Cardiac septum (tissue), 1 donor: ENCODE results near the gene DHX38. TPM values are rescaled to one million over a fixed set of nuclear protein-coding genes. Genes with fewer than 3 reads are reported as not detected.

ENCODE experiments used
- DNase-seq: peaks from one replicate; pipeline ENCODE4 v3.0.0-alpha.2; 2020; ENCODE audit warnings: low spot score
- intact Hi-C: fragments of 100-400 bp; cut with DNase I; formaldehyde crosslinking; loops from one replicate; pipeline ENCODE4 v1.14.0; 2022
- total RNA-seq: library from RNA; stranded (reverse); fragmentation: NEBNext Ultra II Directional; extraction: Animal tissue kit (Norgen Biotek cat#: 25700); gene quantifications from one replicate; pipeline ENCODE4 v1.2.1, GENCODE V29; 2021
- donor health status: DM: no; HTN: no; CAD: no.

The DHX38 gene
- total RNA-seq, 1 donor from 2014 or later = 41.2 TPM

- intact Hi-C loops = no loop called here
- DNase-seq = no peak
Measured at GRCh38 chr16:72112452-72112792, 18.8 kb downstream of the DHX38 start.

GRCh38 chr16:72112906-72113615, 19.4 kb downstream of the DHX38 start:
- intact Hi-C loops = no loop called here

DNA sequence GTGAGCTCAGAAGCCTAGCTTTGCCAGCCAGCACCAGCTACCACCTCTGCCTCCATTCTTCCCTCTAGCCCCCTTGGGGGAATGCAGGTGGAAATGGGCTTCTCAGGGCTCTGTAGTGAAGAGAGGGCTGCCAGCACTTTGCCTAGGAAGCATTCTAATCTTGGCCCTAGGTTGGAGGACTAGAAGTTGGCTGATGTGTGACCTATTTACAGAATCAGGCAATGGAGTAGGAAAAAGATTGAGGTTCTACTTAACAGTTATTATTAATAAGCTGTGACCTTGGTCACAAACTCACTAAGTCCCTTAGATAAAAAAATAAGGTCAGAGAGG, 19.9 kb downstream of the DHX38 start:
- no peak for DNase-seq
- intact Hi-C loops = no loop called here

More at GRCh38 chr16:72112906-72113615, 19.4 kb downstream of the DHX38 start:
- DNase-seq = no peak

DNA sequence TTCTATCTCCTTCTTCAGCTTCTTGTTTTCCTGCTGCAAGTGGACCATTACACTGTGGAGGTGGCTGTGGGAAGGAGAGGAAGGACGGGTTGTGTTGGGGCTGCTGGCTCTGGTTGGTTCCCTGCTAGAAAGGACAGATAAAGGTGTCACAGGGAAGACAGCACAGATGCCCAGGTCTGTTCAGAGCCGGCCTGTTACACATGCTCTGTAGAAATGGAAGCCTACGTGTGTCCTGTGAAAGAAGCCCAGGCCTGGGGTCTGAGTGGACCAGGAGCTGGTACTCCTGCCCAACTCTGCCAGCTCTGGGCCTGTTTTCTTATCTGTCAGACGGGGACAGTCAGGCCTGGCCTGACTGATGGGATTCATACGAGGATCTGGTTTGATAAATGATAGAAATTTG, 26.4 kb downstream of the DHX38 start:
- intact Hi-C loops = loop anchor here (10.0 kb wide), 1 partner anchor 1755 kb away; no protein-coding TSS in a partner anchor
- no peak for DNase-seq

DNA sequence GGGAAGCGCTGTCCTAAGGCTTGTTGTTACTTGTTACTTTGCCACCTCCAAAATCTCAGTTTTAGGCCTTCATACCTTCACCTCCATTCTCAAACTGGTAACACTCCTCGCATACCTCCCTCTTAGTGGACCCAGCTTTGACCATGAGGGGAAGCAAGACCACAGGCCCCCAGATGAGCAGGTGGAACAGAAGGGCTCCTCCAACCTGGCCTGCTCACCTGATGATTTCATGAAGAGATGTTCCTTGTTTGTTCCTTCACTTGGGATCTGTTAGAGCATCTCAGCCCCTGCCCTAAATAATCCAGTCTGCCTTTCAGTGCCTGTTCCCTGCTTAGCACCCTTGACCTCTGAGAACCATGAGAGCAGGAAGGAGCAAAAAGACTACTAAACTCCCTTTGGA, 28.7 kb downstream of the DHX38 start:
- intact Hi-C loops = loop anchor here (10.0 kb wide), 1 partner anchor 1752 kb away; no protein-coding TSS in a partner anchor

DNA sequence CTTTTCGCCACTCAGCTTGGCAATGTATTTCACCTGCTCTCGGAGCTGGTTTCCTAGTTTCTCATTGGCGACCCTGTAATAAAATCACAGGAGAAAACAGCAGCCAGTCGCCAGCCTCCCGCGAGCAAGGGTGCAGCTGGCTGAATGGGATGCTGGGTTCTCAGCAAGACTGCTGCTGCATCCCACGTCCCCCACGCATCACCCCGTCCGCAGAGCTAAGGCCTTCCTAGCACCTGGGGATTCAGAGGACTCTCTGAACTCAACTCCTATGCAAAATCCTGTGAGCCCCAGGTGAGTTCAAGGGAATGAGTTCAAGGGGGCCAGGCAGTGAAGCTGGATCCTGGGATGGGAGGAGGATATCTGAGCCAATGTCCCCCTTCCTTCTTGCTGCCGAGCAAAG, 29.3 kb downstream of the DHX38 start:
- DNase-seq = no peak
- intact Hi-C loops = loop anchor here (10.0 kb wide), 1 partner anchor 1752 kb away; no protein-coding TSS in a partner anchor

More for the DNA sequence above, 28.7 kb downstream of the DHX38 start:
- DNase-seq = no peak

DNA sequence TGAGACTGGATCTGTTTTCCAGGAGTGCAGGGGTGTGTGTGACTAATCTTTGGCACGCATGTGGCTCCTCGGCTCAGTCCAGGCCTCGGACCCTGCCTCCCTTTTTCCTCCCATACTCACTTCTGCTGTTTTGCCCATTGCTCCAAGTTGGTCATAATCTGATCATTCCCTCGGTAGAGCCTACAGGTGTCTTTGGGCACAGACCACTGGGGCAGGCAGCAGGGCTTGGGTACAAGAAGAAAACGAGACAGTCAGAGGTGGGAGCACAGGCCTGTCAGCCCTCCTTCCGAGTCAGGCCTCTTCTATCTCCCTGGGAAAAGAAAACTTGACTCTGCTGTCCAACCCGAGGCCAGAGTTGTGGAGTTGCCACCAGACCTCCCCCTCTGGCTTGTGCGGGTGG, 29.8 kb downstream of the DHX38 start:
- intact Hi-C loops = loop anchor here (10.0 kb wide), 1 partner anchor 1751 kb away; no protein-coding TSS in a partner anchor
- DNase-seq = no peak

DNA sequence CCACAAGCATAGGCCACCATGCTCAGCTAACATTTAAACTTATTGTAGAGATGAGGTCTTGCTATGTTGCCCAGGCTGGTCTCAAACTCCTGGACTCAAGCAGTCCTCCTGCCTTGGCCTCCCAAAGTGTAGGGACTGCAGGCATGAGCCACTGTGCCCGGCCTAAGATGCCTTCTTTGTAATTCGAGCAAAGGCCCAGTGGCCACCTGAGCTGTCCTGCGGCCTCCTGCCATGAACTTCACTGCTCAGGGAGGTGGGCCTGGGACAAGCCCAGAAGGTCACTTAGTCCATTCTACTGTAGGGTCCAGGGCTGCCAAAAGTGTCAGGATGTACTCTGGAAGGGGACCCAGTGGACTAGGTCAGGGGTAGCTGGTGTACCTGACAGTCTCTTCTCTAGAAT, 30.5 kb downstream of the DHX38 start:
- DNase-seq = no peak
- intact Hi-C loops = loop anchor here (10.0 kb wide), 1 partner anchor 1751 kb away; no protein-coding TSS in a partner anchor

GRCh38 chr16:72124761-72125634, 31.4 kb downstream of the DHX38 start:
- DNase-seq = no peak
- intact Hi-C loops = loop anchor here (10.0 kb wide), 1 partner anchor 1750 kb away; no protein-coding TSS in a partner anchor

DNA sequence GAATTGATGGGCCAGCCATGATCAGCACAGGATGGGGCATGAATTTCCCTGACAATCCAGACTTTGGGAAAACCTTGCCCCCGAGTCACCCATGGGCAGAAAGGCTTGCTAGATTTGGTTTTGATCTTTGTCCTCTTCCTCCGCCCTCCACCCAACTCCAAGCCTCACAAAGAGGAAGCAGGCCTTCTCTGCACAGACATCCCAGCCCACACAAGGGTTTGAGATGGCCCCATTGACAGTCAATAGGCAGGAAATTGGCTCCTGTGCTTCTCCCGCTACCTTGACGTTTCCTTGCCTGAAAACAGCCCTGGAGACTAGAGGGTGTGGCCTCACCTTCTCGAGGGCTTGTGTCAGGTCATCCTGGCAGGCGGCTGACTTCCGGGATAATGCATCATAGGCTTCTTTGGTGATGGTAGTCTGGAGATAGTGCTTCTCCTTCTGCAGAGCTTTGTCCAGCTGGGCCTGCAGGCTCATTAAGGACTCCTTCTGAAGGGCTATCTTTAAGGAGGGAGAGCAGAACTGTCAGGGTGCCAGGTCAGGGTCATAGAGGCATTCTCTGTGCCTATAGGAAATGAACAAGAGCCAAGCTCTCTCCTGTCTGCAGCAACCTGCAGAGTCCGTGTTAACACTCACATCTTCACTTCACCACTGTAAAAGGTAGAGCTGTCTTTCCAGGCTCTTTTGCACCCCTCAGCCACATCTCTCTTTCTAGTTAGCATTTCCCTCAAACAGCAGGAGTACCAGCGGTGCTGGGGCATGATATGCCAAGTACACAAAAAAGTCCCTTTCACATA, 32.2 kb downstream of the DHX38 start:
- DNase-seq = no peak

GRCh38 chr16:72126429-72126765, 32.8 kb downstream of the DHX38 start:
- intact Hi-C loops = loop anchor here (10.0 kb wide), 1 partner anchor 1748 kb away; no protein-coding TSS in a partner anchor

More for the DNA sequence above, 32.2 kb downstream of the DHX38 start:
- intact Hi-C loops = loop anchor here (10.0 kb wide), 1 partner anchor 1749 kb away; no protein-coding TSS in a partner anchor

DNA sequence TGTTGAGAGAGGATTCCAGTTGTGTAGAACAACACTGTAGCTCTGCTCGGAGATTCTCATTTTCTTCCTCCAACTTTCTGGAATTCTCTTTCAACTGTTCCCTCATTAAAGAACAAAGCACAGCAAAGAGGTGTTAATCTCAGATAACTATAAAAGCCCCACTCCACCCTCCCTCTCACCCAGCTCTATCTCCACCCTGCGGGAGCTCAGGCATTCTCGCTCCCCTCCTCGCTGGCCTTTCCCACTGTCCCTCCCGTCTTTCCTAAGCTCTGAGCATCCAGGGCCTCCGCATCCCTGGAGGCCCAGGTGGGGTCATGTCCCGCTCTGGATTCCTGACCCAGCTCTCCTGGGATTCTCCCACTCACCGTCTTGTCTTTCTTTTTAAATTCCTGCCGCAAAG, 35.1 kb downstream of the DHX38 start:
- DNase-seq = no peak
- intact Hi-C loops = loop anchor here (10.0 kb wide), 1 partner anchor 1746 kb away; no protein-coding TSS in a partner anchor

More at GRCh38 chr16:72126429-72126765, 32.8 kb downstream of the DHX38 start:
- no peak for DNase-seq

DNA sequence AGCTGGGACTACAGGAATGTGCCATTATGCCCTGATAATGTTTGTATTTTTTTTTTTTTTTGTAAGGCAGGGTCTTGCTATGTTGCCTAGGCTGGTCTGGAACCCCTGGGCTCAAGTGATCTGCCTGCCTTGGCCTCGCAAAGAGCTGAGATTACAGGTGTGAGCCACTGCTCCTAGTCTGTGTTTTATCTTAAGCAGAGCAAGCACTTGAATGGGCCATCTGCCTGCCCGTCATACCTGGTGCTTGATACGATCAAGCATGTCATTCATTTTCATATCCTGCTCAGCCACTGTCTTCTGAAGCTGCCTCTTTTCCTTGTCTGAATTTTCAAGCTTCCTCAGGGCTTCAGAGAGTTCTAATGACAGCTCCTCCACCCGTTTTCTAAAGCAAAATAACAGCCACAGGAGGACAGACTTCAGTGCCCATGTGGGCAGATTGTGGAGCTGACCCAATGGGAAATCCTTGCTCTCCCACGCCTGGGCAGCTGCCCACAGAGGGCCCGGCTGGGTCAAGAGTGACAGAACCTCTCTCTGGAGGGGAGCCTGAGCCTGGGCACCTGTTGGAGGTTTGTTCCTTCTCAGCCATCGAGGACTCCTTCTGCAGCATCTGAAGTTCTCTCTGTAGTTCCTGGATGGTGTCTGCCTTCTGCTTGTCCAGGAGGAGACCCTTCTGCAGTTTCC, 36.5 kb downstream of the DHX38 start:
- intact Hi-C loops = loop anchor here (10.0 kb wide), 1 partner anchor 1745 kb away; no protein-coding TSS in a partner anchor
- DNase-seq = no peak

DNA sequence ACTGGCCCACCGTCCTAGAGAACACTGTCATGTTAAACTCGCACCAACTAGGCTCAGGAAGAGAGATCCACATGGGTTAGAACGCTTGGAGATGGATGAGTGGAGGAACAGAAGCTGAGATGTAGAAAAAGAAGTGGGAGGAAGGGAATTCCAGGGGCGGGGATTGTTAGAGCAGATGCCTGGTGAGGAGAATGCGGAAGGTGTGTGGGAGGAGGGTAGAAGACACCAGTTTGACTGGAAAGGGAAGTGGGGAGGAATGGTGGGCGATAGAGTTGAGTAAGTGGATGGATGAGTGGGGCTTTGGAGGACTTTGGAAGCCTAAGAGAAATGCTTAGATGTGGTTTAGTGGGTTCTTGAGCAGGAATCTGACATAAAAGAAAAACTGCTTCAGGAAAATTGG, 37.4 kb downstream of the DHX38 start:
- no peak for DNase-seq

DNA sequence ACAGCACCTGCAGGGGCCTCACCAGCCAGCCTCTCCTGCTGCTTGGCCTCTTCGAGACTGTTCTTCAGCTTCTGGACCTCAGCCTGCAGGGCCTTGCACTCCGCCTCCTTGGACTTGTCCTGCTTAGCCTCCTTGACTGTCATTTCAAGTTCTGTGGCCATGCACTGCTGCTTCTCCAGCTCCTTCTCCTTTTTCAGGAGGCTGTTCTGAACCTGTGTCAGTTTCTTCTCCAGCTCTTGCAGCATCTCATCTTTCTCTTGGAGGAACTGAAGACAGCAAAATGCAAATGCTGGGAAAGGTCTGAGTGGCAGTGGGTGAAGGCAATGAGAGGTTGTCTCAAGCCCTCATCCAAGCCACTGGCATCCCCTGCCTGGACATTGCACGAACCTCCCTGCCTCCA, 39.1 kb downstream of the DHX38 start:
- intact Hi-C loops = no loop called here
- no peak for DNase-seq

More for the DNA sequence above, 37.4 kb downstream of the DHX38 start:
- intact Hi-C loops = no loop called here

GRCh38 chr16:72134507-72134906, 40.9 kb downstream of the DHX38 start:
- intact Hi-C loops = no loop called here
- no peak for DNase-seq

DNA sequence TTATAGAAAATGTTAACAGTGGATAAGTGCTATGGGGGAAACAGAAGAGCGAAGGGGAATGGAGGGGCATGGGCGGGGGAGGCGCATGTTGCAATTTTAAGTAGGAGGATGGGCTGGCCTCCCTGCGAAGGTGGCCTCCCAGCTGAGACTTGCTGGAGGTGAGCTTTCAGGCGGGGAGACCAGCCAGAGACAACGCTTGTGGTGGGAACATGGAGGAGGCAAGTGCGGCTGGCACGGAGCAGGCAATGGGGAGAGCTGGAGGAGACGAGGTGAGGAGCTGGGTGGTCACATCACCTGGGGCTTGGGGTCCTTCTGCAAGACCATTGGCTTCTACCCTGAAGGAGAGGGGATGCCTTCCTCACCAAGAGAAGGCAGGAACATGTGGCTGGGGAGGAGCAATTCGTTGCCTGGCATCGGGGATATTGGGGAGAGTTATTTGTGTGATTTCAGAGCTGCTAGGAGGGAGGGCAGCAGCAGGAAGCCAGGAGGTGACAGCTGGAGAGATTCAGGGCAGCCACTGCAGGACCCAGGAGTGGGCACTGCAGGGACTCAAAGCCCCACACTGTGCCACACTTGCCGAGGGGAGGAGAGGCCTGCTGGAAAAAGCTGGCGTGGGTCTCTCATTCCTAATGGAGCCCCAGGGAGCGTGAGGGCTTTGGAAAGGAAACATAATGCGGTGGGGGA, 43.9 kb downstream of the DHX38 start:
- intact Hi-C loops = no loop called here
- no peak for DNase-seq

DNA sequence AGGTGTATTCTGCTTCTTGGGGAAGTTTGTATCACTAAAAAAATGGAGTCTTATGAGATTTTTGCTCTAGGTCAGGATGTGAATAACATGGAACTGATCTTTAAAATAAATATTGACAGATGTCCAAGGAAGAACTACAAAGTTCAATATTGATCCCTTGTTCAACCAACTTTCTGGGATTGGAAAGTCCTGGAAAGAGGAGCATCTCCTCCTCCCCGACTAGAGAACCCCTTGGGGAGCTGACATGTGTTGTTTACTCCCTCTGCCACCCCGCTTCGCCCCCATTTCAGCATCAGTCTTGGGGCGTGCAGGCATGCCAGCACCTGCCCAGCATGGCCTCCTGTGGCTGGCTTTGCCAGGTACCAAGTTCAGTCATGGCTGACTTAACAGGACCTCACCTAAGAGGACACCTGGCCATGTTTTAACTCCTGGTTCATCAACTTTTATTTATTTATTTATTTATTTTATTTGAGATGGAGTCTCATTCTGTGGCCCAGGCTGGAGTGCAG, 44.5 kb downstream of the DHX38 start:
- intact Hi-C loops = no loop called here
- no peak for DNase-seq
